ENCODE measurements around the gene SULT1A3. TPM values are rescaled to one million over a fixed set of nuclear protein-coding genes. Genes with fewer than 3 reads are reported as not detected.
"Not testable (repeated sequence)": the region's sequence is repeated elsewhere in the genome, so short reads cannot be mapped to it uniquely, and the experiment has no call there.

Gene SULT1A3
- total RNA-seq = 2.1 and 2.8 TPM in 2 replicates
- 3.1 and 4.1 TPM in 2 replicates for polyA plus RNA-seq
- polyA plus RNA-seq (2012) = 4.3 and 6.0 TPM in 2 replicates
- polyA minus RNA-seq (ENCODE audit: low replicate concordance) = 1.3 and 2.3 TPM in 2 replicates

GRCh38 chr16:30199049-30199448 is at the start of gene SULT1A3:
Gene SULT1A3 (plus strand): TSS chr16:30199255. CDS start chr16:30200729, 1,474 bp downstream.
- not testable (repeated sequence) for DNase-seq (ENCODE audit: low read depth in 2 of 2); H3K4me3 ChIP-seq (replicated peaks in 1 of 4; ENCODE audit: control extremely low read depth in 1 of 4, insufficient read depth in 1 of 4, low read depth in 3 of 4, low read length in 4 of 4); H3K27me3 ChIP-seq (ENCODE audit: control insufficient read depth, insufficient read depth, low read length); H4K20me1 ChIP-seq (ENCODE audit: control insufficient read depth, extremely low read depth, insufficient read depth, low read length); H3K4me1 ChIP-seq (ENCODE audit: control insufficient read depth, extremely low read depth, insufficient read depth, low read length); H3K9ac ChIP-seq (ENCODE audit: insufficient read depth, low read length); H2AFZ ChIP-seq (ENCODE audit: low read length); H3K27ac ChIP-seq (ENCODE audit: insufficient read depth, low read length); H3K9me3 ChIP-seq (ENCODE audit: control insufficient read depth, insufficient read depth, low read depth, low read length); H3K36me3 ChIP-seq (ENCODE audit: control insufficient read depth, insufficient read depth, low read length); H3K4me2 ChIP-seq (ENCODE audit: extremely low read depth, insufficient read depth, low read length); H3K79me2 ChIP-seq (ENCODE audit: control insufficient read depth, insufficient read depth, low read length)

GRCh38 chr16:30151091-30151490 is 48.0 kb upstream of the SULT1A3 start:
- H3K4me3 ChIP-seq (replicated peaks in 1 of 4; ENCODE audit: control extremely low read depth in 1 of 4, insufficient read depth in 1 of 4, low read depth in 3 of 4, low read length in 4 of 4) = no peak overlapping the region
- no peak for DNase-seq (ENCODE audit: low read depth in 2 of 2)
- H3K4me2 ChIP-seq (ENCODE audit: extremely low read depth, insufficient read depth, low read length) = no peak overlapping the region
- no peaks in the 10 kb centered on the region for H3K36me3 ChIP-seq (ENCODE audit: control insufficient read depth, insufficient read depth, low read length)
- no peaks in the 10 kb centered on the region for H3K27me3 ChIP-seq (ENCODE audit: control insufficient read depth, insufficient read depth, low read length)
- H4K20me1 ChIP-seq (ENCODE audit: control insufficient read depth, extremely low read depth, insufficient read depth, low read length) = no peaks in the 10 kb centered on the region
- H3K79me2 ChIP-seq (ENCODE audit: control insufficient read depth, insufficient read depth, low read length) = no peaks in the 10 kb centered on the region
- no peak overlapping the region for H3K9ac ChIP-seq (ENCODE audit: insufficient read depth, low read length)
- no peak overlapping the region for H3K27ac ChIP-seq (ENCODE audit: insufficient read depth, low read length)
- no peak overlapping the region for H2AFZ ChIP-seq (ENCODE audit: low read length)
- no peaks in the 10 kb centered on the region for H3K4me1 ChIP-seq (ENCODE audit: control insufficient read depth, extremely low read depth, insufficient read depth, low read length)
- H3K9me3 ChIP-seq (ENCODE audit: control insufficient read depth, insufficient read depth, low read depth, low read length) = no peaks in the 10 kb centered on the region
- TF ChIP-seq CTCF (conservative IDR thresholded peaks at IDR 0.05 in 1 of 2, IDR thresholded peaks at IDR 0.05 in 1 of 2; ENCODE audit: low read depth in 1 of 2, low read length in 2 of 2) = no peak
- TF ChIP-seq EZH2 (IDR thresholded peaks at IDR 0.05; ENCODE audit: low read length, missing control alignments) = no peak

GRCh38 chr16:30152517-30152916 is 46.5 kb upstream of the SULT1A3 start:
- Histone ChIP-seq H3K4me1 (ENCODE audit: control insufficient read depth, extremely low read depth, insufficient read depth, low read length) (no peaks in the 10 kb centered on the region), H3K9me3 (ENCODE audit: control insufficient read depth, insufficient read depth, low read depth, low read length) (no peaks in the 10 kb centered on the region), H3K36me3 (ENCODE audit: control insufficient read depth, insufficient read depth, low read length) (no peaks in the 10 kb centered on the region), H3K4me2 (ENCODE audit: extremely low read depth, insufficient read depth, low read length) (no peak overlapping the region), H3K79me2 (ENCODE audit: control insufficient read depth, insufficient read depth, low read length) (no peaks in the 10 kb centered on the region), H2AFZ (ENCODE audit: low read length) (no peak overlapping the region), H3K9ac (ENCODE audit: insufficient read depth, low read length) (no peak overlapping the region), H3K4me3 (replicated peaks in 1 of 4; ENCODE audit: control extremely low read depth in 1 of 4, insufficient read depth in 1 of 4, low read depth in 3 of 4, low read length in 4 of 4) (no peak overlapping the region), H4K20me1 (ENCODE audit: control insufficient read depth, extremely low read depth, insufficient read depth, low read length) (no peaks in the 10 kb centered on the region), H3K27ac (ENCODE audit: insufficient read depth, low read length) (no peak overlapping the region), H3K27me3 (ENCODE audit: control insufficient read depth, insufficient read depth, low read length) (no peaks in the 10 kb centered on the region)
- DNase-seq (ENCODE audit: low read depth in 2 of 2) = no peak
- TF ChIP-seq CTCF (conservative IDR thresholded peaks at IDR 0.05 in 1 of 2, IDR thresholded peaks at IDR 0.05 in 1 of 2; ENCODE audit: low read depth in 1 of 2, low read length in 2 of 2) (no peak), EZH2 (IDR thresholded peaks at IDR 0.05; ENCODE audit: low read length, missing control alignments) (no peak)
